ENCODE data around the gene MYLIP. TPM values are rescaled to one million over a fixed set of nuclear protein-coding genes. Genes with fewer than 3 reads are reported as not detected.
A peak's percentile ranks its signal among the peaks of the same experiment; 100 is the strongest.

MYLIP gene
- total RNA-seq, 1 donor from 2014 or later, result 48.8 TPM

DNA sequence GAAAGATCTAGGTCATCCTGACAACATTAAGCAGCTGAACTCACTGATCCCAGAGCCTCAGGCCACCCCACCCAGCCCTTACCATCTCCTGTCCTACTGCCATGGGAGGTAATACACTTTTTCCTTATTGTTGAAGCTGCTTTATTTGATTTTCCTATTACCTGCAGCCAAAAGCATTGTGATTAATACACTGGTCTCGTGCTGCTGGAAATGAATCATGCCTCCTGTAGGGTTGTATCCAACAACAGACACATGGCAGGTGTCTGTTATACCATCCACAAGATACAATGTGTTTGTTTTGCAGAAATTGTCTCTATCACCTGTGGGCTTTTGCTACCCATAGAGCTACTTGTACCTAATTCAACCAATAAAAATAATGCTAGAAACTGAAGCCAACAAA is 34.2 kb downstream of the MYLIP start:
- Histone ChIP-seq H3K36me3 (no peaks in the 10 kb centered on the region), H3K27ac (no peak overlapping the region), H3K27me3 (ENCODE audit: low read depth) (no peaks in the 10 kb centered on the region), H3K9me3 (no peaks in the 10 kb centered on the region), H3K4me3 (no peak overlapping the region), H3K4me1 (peaks cover 7% of the 10 kb centered on the region)
- DNase-seq, result no peak
- intact Hi-C loops (cut with DNase I), result no loop called here
- ATAC-seq, result no peak
- TF ChIP-seq, protein P1, sequence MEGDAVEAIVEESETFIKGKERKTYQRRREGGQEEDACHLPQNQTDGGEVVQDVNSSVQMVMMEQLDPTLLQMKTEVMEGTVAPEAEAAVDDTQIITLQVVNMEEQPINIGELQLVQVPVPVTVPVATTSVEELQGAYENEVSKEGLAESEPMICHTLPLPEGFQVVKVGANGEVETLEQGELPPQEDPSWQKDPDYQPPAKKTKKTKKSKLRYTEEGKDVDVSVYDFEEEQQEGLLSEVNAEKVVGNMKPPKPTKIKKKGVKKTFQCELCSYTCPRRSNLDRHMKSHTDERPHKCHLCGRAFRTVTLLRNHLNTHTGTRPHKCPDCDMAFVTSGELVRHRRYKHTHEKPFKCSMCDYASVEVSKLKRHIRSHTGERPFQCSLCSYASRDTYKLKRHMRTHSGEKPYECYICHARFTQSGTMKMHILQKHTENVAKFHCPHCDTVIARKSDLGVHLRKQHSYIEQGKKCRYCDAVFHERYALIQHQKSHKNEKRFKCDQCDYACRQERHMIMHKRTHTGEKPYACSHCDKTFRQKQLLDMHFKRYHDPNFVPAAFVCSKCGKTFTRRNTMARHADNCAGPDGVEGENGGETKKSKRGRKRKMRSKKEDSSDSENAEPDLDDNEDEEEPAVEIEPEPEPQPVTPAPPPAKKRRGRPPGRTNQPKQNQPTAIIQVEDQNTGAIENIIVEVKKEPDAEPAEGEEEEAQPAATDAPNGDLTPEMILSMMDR (IDR thresholded peaks at IDR 0.05), result no peak

DNA sequence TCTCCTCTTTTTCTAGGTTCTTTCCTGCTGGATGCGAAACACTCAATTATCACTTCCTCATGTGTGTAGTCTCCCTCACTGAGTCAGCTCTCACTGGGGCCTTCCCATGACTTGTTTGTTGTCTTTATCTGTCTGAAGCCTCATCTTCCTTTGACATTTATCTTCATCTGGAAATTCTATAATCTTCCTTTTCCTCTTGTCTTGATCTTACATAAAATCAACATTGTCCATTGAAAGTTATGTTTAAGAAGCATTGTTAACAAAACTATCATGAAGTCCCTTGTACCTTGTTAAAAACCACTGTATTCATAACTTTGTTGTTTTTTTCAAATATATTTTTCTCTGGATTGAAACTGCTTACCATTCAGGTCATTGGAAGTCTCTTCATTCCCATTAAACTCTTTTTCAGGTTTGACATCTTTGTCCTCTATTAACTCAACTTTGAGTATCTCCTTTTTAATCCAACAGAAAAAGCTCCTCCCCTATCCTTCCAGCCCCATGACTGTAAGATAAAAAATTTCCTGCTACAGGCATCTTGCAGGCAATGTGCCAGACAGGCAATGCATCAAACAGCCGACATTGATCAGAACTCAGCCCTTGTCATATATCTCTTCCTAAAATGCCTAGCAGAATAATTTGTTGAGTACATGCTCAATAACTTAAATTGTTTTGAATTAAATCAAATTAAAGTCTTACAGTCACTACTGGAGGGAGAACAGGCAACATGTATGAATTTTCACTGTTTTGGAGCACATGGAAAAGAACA is 34.8 kb downstream of the MYLIP start:
- ATAC-seq (no peak), DNase-seq (no peak)
- no peak overlapping the region for H3K27ac ChIP-seq
- TF ChIP-seq, protein P1 (IDR thresholded peaks at IDR 0.05), result no peak
- H3K4me1 ChIP-seq, result peaks cover 13% of the 10 kb centered on the region
- H3K36me3 ChIP-seq, result no peaks in the 10 kb centered on the region
- H3K27me3 ChIP-seq (ENCODE audit: low read depth), result no peaks in the 10 kb centered on the region
- H3K9me3 ChIP-seq, result no peaks in the 10 kb centered on the region
- H3K4me3 ChIP-seq, result no peak overlapping the region
- intact Hi-C loops (cut with DNase I), result no loop called here

DNA sequence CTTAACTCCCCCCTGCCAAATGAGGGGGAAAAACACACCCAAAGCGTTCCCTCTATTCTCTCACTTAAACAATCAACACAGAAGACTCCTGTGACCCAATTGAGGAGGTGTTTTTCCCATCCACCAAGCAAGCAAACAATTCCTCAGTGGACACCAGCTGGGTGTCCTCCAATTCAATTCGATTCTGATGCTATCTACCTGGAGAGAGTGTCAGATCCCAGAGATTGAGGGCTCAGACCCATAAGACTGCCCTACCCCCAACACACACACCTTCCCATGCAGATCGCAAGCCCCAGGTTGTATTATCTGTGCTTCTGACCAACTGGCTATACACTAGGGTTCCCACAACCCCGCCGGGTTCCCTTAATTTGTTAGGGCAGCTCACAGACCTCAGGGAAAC is 36.8 kb downstream of the MYLIP start:
- Histone ChIP-seq H3K9me3 (no peaks in the 10 kb centered on the region), H3K36me3 (no peaks in the 10 kb centered on the region), H3K27ac (no peak overlapping the region), H3K4me1 (peaks cover 16% of the 10 kb centered on the region), H3K27me3 (ENCODE audit: low read depth) (no peaks in the 10 kb centered on the region), H3K4me3 (no peak overlapping the region)
- no peak for ATAC-seq
- TF ChIP-seq, protein P1 (IDR thresholded peaks at IDR 0.05), result no peak
- intact Hi-C loops (cut with DNase I), result no loop called here
- DNase-seq, result no peak

DNA sequence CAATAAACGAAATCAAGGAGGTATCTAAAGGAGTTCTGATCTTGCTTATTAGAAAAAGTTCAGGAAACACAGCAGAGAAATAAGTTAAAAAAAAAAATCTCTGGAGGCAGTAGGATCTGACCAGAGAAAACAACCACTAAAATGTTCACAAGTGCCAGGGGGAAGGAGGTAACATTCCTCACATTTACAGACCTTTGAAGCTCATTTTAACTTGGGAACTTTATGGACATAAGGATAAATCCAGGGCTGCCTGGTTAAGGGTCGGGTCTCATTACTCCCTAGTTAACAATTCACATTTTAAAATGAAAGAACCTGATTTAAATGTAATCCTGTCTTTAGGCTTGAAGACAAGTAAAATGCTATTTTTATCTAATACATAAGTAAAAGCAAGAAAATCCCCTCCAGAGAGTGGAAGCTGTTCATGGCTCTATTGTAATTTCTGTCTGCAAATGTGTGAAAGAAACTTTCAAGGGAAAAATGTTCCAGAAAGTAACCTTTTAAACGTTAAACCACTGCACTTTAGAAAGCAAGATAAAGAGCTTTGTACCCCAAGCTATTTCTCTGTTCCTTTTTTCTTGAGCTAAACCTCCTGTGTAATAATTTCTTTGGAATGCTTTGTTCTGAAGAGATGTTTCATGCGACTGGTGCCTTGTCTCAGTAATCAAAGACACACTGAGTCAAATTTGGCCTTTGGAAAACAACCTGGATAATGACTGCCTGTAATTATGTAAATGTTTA is 38.2 kb downstream of the MYLIP start:
- no peak for DNase-seq
- TF ChIP-seq, protein P1 (IDR thresholded peaks at IDR 0.05), result no peak
- H3K27ac ChIP-seq, result no peak overlapping the region
- no peak overlapping the region for H3K4me3 ChIP-seq
- H3K36me3 ChIP-seq, result no peaks in the 10 kb centered on the region
- no peaks in the 10 kb centered on the region for H3K27me3 ChIP-seq (ENCODE audit: low read depth)
- ATAC-seq, result no peak
- peaks cover 16% of the 10 kb centered on the region for H3K4me1 ChIP-seq
- intact Hi-C loops (cut with DNase I), result no loop called here
- no peaks in the 10 kb centered on the region for H3K9me3 ChIP-seq

DNA sequence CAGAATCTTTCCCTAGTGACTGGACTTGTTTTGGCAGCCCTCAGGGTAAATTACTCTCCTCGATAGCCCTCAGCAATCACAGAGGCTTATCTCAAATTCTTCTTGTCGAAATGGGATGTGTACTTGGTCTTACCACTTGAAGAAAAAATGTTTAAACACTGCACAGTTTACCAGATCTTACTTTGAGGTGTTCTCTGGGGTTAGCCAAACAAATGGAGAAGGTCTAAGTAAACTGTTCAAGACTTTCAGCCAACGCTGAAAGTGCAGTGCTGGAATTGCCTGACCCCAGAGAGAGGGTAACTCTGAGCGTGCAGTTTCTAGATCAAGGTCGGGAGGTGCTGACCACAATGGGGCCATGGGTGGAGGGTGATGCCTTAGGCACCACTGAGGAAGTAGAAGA is 39.2 kb downstream of the MYLIP start:
- TF ChIP-seq, protein P1 (IDR thresholded peaks at IDR 0.05), result no peak
- intact Hi-C loops (cut with DNase I), result no loop called here
- H3K36me3 ChIP-seq, result no peaks in the 10 kb centered on the region
- no peak overlapping the region for H3K4me3 ChIP-seq
- no peaks in the 10 kb centered on the region for H3K9me3 ChIP-seq
- no peak overlapping the region for H3K27ac ChIP-seq
- ATAC-seq (peak; percentile 92 to 97), DNase-seq (no peak)
- peaks cover 16% of the 10 kb centered on the region for H3K4me1 ChIP-seq
- no peaks in the 10 kb centered on the region for H3K27me3 ChIP-seq (ENCODE audit: low read depth)
